Brain microvascular endothelial cell (primary cell): ENCODE measurements around the gene DOCK4.
A peak's percentile ranks its signal among the peaks of the same experiment; 100 is the strongest.

Experiments used
- DNase-seq: peaks from one replicate; pipeline ENCODE4 v3.0.0-alpha.2; 2020
- H3K27ac ChIP-seq: fragments of 250-450 bp; sonication (Bioruptor Pico); 2 replicates; pipeline ENCODE4 v1.5.1; 2020; ENCODE audit warnings: mild to moderate bottlenecking, moderate library complexity
- H3K27me3 ChIP-seq: fragments of 250-450 bp; sonication (Bioruptor Pico); replicated peaks from 2 replicates; pipeline ENCODE4 v1.5.1; 2020; ENCODE audit warnings: mild to moderate bottlenecking
- H3K36me3 ChIP-seq: fragments of 250-450 bp; sonication (Bioruptor Pico); replicated peaks from 2 replicates; pipeline ENCODE4 v1.5.1; 2020; ENCODE audit warnings: mild to moderate bottlenecking
- H3K4me3 ChIP-seq: 2 replicates; pipeline ENCODE4 v1.5.1; 2011; ENCODE audit warnings: low read depth, mild to moderate bottlenecking, control low read depth, low read length, moderate library complexity
- CTCF ChIP-seq: IDR thresholded peaks from 2 replicates; pipeline ENCODE4 v1.5.1; 2011; ENCODE audit warnings: low read depth, mild to moderate bottlenecking, moderate library complexity, low read length, control low read depth, inconsistent platforms; ENCODE audit errors: missing control alignments
- in situ Hi-C: cut with HindIII; loops from 2 replicates; pipeline ENCODE4 v1.10.0; 2017; ENCODE audit warnings: low sequenced_read_pairs, low pct_ligation_motif_present

The DOCK4 gene

DNA sequence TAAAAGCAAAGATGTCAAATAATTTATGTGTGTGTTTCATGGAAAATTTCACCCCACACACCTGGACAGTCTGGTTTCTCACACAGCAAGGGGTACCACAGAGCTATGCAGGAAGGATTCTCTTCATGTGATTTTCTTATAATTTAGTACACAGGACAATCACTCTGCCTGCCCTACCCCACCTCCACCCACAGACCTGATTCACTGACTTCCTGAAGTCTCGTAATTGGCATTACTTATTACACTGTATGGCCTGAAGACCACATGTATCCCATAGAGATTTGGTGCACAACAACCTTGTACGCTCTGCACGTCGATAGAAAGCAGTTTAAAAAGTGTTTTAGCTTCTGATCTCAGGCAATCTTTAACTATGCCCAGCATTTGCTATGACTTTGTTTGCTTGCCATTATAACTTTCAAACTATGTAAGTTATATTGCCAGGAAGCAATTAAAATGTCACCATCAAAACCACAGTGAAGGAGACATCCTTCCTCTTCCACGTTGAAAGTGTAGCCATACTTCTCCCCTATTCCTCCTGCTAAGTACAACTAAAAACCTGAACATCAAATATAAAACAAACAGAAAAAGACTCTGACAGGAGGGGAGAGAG lies 364.5 kb downstream of the DOCK4 start:
- in situ Hi-C loops = no loop called here
- no peak for DNase-seq
- H3K36me3 ChIP-seq = no peaks in the 10 kb centered on the region

DNA sequence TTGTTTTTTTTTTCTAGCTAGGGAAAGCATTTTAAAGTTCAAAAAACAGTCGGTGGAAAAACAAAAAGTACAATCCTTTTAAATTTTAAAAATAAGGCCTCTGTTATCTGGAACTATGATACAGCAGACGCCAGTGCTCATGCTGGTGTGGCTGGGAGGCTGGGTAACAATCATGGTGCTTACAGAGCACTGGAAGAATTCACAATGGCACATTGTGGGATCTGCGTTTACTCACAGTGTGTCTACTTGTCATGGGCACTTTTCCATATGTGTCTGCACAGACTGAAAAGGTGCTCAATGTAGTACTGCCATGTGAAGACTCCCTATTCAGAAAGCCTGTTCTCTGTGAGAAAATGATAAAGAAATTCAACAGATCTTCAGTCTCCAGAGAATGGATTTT lies 365.7 kb downstream of the DOCK4 start:
- no peak for DNase-seq
- no peak for TF ChIP-seq CTCF
- Histone ChIP-seq H3K27me3 (no peaks in the 10 kb centered on the region), H3K4me3 (no peak overlapping the region), H3K36me3 (no peaks in the 10 kb centered on the region), H3K27ac (no peak overlapping the region)
- in situ Hi-C loops = no loop called here

More for the DNA sequence above, 364.5 kb downstream of the DOCK4 start:
- no peak overlapping the region for H3K27ac ChIP-seq
- TF ChIP-seq CTCF = no peak
- no peaks in the 10 kb centered on the region for H3K27me3 ChIP-seq
- H3K4me3 ChIP-seq = no peak overlapping the region

GRCh38 chr7:111839261-111839660 lies 366.9 kb downstream of the DOCK4 start:
- H3K36me3 ChIP-seq = no peaks in the 10 kb centered on the region
- in situ Hi-C loops = no loop called here

GRCh38 chr7:111836592-111836991 lies 369.6 kb downstream of the DOCK4 start:
- no peak for TF ChIP-seq CTCF
- Histone ChIP-seq H3K27me3 (no peaks in the 10 kb centered on the region), H3K27ac (no peak overlapping the region), H3K4me3 (no peak overlapping the region), H3K36me3 (no peaks in the 10 kb centered on the region)
- no peak for DNase-seq
- in situ Hi-C loops = no loop called here

More at GRCh38 chr7:111839261-111839660, 366.9 kb downstream of the DOCK4 start:
- no peak overlapping the region for H3K27ac ChIP-seq
- no peak overlapping the region for H3K4me3 ChIP-seq
- no peaks in the 10 kb centered on the region for H3K27me3 ChIP-seq
- DNase-seq = no peak
- TF ChIP-seq CTCF = no peak

DNA sequence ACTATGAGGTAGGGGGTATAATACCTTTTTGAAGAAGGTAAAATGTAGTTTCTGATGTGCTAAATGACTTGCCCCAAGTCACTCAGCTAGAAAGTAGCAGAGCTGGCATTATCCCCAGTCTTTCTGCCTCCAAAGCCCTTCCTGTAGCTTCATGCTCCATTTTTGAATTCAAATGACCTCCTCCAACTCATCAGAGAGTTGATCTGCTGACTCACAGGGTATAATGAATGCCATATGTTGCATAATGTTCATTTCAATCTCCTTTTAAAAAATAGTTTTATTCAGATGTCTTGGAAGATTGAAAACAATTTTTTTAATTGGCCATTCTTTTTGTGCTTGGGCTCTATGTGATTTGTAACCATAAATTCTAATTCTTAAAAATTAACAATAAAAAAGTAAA lies 371.1 kb downstream of the DOCK4 start:
- Histone ChIP-seq H3K4me3 (no peak overlapping the region), H3K27ac (peak overlapping the region; percentile 50), H3K27me3 (no peaks in the 10 kb centered on the region), H3K36me3 (no peaks in the 10 kb centered on the region)
- peak; percentile 65 for DNase-seq
- in situ Hi-C loops = no loop called here
- TF ChIP-seq CTCF = no peak

GRCh38 chr7:111834367-111834766 lies 371.8 kb downstream of the DOCK4 start:
- TF ChIP-seq CTCF = no peak
- no peaks in the 10 kb centered on the region for H3K27me3 ChIP-seq
- H3K4me3 ChIP-seq = no peak overlapping the region
- H3K36me3 ChIP-seq = no peaks in the 10 kb centered on the region
- DNase-seq = no peak
- H3K27ac ChIP-seq = no peak overlapping the region
- in situ Hi-C loops = no loop called here
